SKM-1 (cell line): ENCODE results near the gene PHKA2.

Experiments used
- DNase-seq: peaks from one replicate; lab custom pipeline; 2025; ENCODE audit not compliant: unreplicated experiment; lab: John Stamatoyannopoulos, UW

Gene PHKA2

DNA sequence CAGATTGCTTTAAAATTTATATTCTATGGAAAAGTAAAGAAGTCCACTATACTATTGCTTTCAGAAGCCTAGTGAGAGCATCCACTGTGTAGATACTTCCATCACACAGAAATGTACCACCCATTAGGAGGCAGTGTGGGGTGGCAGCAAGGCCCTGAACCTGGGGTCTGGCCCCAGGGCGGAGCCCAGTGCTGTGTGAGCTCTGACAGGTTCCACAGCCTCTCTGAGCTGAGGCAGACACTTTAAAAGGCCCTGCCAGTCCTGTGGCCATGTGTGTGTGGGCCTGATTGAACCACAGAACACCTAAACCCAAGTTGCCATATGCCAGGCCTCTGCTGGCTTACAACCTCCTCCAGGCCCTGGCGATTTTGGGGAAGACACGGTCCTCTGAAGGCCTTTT, 49.2 kb downstream of the PHKA2 start:
- no peak for DNase-seq

DNA sequence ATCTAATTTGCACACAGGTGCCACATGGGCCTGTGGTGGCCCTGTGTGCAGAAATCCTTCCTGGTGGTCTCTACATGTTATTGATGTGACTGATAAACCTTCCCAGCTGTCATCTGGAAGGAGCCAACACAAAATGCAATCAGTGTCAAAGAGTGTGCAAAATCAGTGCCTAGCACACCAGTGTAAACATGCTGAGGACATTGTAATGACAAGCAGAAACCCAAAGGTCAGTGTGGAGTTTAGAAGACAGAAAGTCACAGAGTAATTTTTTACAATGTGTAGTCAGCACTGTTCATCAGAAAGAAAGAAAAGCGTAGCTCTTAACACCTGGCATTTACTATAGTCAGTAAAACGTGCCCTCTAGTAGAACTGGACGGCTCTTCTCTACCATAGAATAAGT, 50.3 kb downstream of the PHKA2 start:
- DNase-seq, result no peak

DNA sequence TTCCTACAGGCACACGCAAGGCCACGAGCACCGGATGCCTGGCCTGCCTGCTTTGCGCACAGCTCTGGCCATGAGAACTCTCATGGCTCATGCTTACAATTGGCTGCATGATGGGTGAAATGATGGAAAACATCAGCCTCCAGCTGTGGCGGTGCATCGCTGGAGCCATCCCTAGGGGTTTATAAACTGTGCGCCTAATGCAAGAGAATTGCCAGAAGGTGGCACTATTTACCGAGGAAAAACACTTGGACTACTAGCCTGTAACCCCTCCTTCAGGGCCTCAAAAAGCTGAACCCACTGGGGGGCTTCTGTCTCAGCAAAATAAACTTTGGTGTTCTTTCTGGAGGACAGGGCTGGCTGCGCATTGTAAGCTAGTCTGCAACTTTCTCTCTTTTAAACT, 51.9 kb downstream of the PHKA2 start:
- no peak for DNase-seq

DNA sequence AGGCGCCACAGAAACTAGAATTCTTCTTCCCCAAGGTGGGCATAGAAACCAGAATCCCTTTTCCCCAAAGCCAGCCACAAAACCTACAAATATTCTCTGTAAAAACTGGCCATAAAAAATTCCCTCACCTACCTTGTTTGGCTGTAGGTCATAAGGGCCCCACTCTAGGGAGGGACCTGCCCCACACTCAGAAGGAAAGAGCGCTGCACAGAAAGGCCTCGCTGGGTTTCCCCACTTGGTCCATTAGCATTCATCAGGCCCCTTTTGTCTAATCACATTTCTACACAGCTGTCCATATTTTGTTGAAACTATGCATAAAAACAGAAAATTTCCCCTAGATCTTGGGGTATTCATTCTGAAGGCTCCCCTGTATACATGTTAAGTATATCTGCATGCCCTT, 54.1 kb downstream of the PHKA2 start:
- no peak for DNase-seq

DNA sequence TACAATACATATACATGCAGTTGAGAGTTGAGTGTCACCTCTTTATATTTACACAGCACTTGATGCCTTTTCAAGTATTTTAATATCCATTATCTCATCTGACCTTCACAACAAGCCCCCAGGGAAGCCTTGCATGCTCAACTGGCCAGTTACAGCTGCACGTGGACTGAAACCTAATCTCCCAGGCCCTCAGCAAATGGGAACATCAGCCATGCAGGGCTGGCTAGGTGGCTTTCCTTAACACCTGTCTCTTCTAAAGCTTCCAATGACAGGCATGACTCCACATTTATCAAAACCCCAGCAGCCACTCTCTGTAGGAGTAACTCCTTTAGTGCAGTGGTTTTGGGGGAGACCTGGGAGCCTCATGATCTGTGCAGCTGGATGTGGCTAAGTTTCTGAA, 56.4 kb downstream of the PHKA2 start:
- no peak for DNase-seq

DNA sequence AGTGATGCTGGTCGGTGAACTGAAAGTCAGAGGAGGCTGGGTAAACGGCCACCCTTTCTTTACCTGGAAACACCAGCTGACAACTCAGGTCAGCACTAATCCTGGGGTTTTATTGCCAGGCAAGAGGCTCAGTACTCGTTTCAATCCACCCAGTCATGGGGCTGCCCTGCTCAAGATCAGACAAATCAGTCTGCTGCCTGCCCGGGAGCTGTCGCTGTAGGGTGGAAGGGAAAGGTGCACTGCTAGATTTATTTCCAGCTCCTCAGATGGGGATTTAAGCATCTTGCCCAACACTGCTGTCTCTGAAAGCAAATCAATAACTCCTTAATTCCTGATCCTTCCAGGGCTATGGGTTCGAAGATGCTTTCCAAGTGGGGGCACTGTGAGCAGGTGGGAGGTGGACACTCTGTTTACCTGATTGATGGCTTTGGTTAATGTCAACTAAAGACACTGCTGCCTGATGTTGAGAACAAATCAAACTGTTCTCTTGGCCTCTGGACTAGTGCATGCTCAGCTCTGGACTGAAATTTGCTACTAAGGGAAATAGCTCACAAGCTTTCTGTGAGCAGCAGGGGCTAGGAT, 59.3 kb downstream of the PHKA2 start:
- no peak for DNase-seq

DNA sequence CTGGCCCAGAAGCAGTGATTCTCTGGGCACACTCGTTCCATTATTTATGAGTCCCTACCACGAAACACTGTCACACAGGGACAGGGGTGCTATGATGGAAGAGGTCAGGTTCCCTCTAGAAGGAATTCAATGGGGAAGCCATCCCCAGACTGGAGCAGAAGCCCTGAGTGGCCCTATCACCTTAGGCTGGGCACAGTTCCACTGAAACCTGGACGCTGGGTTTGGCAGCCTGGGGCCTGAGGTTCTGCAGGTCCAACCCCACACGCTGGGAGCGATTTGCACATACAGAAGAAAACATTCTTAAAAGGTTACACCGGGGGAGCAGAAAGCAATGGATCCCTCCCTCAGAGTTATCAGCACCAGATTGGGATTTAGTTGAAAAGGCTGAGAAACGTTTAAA, 63.3 kb downstream of the PHKA2 start:
- no peak for DNase-seq

DNA sequence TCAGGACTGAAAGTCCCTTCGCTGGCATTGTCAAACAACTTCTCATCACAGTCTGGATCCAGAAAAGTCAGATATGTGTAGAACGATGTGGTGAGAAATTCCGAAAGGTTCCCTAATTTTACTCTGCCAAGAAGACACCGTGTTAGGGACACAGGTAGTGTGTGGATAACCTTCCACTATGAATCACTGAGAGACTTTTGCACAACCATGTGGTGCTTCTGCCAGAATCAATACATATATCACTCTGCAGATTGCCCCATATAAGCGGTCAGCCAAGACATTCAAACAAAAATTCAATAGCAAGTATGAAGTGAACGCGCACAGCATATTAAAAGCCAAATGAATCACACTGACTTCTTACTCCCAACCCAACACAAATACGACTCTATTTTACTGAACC, 63.8 kb downstream of the PHKA2 start:
- DNase-seq, result no peak

DNA sequence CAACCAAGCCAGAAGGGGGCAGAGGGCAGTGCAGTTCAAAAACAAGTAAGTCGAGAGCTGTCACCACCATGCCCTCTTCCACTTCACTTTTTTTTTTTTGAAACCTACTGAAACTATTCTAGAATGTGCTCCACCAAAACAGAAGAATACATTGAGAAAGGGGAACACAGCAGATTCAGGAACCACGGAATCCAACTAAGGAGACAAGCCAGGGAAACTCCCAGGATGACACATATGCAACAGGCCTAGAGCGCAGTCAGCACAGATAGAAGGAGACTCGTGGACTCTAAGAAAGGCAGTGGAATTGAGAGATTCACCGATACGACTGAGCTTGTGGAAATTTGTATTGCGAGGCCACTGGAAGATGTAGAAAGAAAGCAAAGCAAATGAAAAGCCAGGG, 66.1 kb downstream of the PHKA2 start:
- DNase-seq, result no peak

DNA sequence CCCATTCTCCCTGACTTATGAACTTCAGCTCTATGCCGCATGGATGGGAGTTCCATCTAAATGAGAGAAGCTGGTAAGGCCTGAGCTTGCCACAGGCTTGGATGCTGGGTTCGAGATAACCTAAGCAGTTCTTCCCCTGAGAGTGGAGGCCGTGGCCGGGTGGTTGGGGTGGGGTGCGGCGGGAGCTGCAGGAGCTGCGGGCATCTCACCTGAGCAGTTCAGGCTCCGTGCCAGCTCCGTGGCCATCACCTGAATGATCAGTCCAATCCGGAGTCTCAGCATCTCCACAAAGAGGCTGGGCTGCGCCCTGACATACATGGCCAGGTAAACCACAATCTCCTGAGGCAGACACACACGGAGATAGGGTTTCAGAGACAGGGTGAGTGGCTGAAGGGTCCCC, 77.6 kb downstream of the PHKA2 start:
- no peak for DNase-seq

DNA sequence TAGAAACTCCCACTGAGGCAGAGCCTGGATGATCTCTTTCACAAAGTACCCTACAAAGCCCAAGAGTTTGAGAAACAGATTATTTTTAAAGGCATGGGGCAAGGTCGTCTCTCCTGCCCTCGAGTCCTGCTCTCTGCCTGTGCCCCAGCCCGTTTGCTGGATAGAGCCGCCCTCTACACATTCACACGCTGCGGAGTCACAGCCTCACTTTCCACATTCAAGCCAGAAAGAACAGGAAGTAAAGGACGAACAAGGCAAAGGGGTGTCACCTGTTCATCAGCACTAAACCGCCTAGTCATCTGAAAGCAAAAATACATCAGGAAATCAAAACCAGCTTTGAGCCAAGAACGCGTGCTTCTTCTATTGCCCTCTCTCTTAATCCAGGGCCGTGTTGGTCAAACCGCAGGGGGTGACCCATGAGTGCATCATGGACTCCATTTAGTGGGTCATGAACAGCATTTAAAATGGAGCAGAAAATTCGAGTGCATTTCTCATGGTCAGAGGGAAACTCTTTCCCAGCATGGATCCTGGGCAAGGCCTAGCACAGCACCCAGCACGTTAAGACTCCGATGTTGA, 83.4 kb downstream of the PHKA2 start:
- no peak for DNase-seq

DNA sequence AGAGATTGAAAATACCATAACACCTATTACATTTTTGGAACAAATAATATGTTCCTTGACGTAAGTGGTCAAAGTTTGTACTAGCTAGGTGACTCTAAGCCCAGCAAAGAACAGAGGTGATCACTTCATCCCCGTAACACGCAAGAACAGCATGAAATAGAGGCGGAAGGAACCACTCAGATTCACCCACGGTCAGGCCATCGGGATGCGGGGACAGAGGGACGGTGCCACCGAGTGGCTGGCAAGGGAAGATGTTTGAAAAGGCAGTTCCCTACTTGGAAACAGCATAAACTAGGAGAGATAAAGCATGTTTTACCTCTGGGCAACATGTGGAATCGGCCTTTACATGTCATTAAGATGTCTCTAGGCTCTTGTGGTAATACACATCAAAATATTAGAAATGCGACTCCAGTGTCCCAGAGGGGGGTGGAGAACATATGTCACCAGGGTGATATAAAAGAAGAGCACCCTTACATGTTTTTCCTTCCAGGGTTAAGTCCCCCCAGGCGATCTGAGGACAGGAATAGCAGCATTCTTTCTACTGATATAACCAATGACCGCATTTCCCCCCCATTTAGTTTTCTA, 84.0 kb downstream of the PHKA2 start:
- DNase-seq, result no peak

DNA sequence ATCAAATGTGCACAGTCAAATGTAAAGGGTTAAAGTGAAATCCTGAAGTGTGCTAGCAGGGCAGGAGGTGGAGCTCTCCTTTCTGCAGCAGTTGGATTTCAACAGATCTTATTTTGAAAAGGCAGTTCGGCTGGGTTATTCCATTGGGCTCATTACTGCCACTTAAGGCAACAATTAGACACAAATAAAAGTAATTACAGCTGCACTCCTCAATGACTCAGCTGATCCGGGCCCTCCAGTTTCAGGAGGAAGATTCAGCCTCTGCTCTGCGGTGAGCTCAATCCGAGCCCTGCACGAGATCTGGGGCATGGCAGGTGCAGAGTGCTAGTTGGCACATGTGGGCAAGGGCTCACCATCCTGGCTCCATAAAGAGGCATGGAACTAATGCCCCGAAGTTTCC, 85.4 kb downstream of the PHKA2 start:
- no peak for DNase-seq

DNA sequence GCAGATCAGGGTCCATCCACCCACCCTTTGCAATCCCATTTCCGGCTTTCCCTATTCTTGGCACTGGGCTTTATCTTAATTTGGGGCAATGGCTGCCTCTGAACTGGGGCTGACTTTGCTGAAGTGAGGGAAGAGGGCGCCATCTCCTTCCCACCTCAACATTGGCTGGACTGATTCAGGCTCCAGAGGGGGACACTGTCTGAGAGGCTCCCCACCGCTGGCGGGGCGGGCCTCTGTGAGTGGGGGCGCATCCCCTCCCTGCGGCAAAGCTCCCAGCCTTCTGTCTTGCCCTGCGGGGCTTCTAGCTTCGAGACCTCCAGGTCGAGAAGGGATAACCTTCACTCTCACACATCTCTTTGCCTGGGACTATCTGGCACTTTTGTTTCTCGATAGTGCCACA, 85.8 kb downstream of the PHKA2 start:
- no peak for DNase-seq

DNA sequence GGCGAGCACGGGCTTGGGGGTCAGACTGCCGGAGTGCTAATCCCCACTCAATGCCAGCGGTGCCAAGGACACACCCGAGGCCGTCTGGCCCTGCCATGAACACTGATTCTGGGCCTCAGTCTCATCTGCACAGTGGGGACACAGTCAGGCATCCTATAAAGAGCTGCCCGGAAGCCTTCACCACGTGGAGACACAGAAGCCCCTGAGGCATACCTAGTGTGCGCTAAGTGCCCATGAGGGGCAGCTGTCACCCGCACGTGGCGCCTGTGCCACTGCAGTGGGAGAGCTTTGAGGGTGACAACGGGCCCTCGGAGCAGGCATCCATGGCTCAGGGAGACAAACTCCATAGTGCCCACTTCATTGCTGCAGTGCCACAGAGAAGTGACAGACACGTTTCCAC, 86.3 kb downstream of the PHKA2 start:
- no peak for DNase-seq

DNA sequence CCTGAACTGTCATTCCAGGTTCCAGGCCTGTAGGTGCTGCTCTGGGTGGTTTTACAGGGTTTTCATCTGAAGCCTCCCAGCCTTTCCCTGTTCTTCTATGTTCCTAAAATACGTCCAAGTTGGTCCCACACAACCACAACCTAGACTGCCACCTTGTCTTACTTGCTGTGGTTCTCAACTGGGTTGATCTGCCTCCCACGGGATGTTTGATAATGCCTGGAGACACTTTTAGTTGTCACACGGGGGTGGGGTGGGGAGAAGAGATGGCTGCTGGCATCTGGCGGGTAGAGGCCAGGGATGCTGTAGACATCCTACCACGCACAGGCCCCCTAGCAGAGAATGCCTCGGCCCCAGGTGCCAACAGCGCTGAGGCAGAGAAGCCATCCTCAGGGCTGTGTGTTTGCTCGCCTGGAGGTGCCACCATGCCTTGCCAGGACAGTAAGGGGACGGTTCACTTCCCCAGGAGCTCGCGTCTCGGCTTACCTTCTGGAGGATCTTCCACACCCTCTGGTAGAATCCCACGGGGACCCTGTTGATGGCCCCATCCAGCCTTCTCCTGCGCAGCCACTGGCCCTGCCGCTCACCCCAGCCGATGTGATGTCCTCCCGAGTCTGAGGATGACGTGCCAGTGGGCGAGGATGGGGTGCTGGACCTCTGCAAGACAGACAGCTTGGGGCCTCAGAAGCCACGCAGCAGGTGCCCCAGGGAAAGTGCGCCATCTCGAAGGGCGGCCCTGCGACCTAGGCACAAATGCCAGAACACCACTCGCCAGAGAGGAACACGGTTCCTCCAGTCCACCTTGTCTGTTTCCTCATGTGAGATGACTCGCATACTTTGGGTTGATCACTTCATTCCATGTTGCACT, 87.0 kb downstream of the PHKA2 start:
- DNase-seq, result no peak

DNA sequence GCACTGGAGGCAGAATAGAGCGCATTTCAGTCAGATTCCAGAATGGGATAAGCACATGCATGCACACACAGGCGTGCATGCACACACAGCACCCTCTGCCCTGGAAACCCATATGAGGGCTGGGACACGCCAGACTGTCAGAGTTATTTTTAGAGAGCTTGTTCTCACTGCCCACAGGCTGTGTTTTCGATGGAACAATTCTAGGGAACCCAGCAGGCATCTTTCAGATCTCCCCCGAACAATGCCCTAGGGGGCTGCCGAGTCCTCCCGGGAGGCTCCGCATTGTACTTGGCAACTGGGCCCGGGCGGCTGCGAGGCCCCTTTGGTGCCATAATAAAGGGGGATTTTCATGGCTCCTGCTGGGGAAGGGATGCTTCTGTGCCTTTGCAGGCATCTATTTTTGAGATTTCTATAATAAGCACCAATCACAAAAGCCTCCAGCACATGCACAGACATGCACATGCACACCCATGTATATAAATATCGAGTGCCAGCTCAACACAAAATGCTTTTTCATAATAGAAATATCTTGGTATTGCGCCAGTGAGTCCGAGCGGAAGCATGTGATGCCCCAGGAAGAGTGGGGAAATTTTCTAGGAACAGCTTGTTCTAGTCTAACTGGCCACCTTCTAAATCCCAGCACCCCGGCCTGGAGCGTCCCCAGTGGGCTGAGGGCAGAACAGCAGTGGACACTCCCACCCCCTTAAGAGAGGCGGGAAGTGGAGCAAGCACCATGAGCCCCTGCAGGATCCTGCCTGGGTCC, 88.5 kb downstream of the PHKA2 start:
- no peak for DNase-seq

DNA sequence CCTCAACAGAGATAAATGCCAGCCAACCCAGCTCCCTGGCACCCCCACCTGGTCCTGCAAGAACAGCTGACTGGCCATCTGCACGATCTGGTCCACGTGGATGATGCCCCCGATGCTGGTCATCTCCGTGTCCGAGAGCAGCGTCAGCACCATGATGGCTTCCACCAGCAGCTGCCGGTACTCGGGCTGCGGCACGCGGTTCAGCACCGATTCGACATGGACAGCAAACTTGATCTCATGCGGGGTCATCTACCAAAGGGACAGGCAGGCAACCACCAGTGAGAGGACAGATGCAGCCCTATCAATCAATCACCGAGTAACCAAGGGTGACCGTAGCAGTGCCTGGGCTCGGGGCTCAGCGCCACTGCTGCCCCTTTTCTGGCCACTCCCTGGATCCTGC, 89.8 kb downstream of the PHKA2 start:
- no peak for DNase-seq

DNA sequence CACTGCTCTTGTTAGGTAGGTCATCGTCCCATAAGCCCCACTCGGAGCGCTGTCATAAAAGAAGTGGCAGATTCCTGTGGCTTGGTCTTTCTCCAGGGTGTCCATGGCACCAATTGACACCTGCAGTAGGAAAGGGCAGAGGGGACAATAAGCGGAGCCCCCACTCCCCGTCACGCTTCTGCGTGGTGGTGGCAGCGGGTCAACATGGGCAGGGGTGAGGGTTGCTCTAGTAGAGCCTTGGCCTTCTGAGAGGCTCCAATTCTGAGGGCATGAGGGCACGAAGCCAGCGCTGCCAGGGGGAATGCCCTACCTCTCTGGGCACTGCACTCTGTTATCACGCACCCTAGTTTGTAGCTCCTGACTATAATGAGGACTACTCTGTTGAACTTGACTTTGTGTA, 90.4 kb downstream of the PHKA2 start:
- no peak for DNase-seq

DNA sequence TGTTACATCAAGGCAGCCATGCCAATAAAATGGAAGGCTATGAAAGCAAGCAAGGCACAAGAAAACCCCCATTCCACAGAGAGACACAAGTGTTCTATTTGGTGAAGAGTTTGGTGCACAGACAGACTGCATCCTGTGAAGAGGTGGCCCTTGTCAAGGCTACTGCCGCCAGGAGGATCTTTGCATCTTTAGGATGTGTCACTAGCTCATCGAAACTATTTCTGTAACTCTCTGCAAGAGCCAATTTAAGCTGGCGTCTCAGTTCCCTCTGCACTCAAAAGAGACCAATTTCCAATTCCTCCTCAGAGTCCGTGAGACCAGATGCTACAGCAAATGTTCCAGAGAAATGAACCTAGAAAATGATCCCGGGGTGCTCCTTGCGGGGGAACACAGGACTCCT, 91.0 kb downstream of the PHKA2 start:
- no peak for DNase-seq

DNA sequence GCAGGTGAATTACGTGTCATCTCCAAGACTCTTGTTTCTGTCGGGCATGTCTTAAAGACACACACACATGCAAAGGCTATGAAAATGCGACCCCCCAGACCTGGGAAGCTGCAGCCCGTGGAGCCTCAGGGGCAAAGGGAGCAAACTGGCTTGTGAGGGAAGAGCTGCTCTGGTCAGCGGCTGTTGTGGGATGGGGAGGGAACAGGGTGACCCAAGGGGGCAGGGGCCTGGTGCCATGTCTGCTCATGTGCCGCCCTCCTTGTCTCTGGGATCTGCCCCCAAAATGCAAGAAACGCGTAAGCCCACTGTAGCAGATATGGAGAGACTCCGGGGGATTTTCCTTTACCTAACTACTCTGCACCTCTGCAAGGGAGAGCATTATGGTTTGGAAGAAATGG, 92.4 kb downstream of the PHKA2 start:
- DNase-seq, result no peak
